HG02642 (cell line): ENCODE data around the gene FZR1.
A peak's percentile ranks its signal among the peaks of the same experiment; 100 is the strongest.
"Not testable (repeated sequence)": the region's sequence is repeated elsewhere in the genome, so short reads cannot be mapped to it uniquely, and the experiment has no call there.

Experiments used
- ATAC-seq: cut with Tn5 transposase; IDR thresholded peaks from one replicate; pipeline ENCODE4 v1.9.1; 2021; ENCODE audit warnings: mild to moderate bottlenecking; ENCODE audit not compliant: unreplicated experiment, poor library complexity

The FZR1 gene

DNA sequence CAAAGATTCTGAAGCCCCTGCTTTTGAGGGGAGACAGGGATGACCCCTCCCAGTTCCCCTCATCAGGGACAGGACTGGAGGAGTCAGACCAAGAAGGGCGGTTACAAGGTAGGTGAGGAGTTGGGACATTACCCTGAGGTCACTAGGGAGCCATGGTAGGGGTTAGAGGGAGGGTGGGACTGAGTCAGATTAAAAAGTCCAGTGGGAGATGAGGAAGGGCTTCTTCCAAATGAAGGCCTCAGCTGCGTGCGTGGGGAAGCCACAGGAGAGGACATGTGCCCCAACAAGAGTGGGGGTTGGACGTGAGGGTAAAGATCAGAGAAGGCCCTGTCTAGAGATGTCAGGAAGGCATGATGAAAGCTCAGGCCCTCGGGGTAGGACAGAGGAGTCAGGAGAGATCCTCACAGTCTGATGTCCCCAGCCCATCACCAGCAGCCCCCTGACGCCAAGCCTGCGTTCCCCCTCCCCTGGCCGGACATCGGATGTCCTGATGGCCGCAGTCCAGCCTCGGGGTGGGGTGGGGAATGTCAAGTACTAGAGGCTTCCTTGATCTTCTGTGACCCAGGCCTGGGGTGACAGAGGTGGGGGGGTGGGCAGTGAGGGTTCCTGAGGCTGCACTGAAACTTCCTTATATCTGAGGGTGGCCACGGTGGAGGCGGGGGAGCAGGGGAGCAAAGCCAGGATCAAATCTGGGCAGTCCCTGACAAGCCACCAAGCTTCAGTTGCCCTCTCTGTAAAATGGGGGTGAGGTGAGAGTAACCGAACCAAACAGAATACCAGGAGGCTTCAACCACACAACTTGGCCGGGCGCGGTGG is 57.8 kb downstream of the FZR1 start:
- ATAC-seq: no peak

DNA sequence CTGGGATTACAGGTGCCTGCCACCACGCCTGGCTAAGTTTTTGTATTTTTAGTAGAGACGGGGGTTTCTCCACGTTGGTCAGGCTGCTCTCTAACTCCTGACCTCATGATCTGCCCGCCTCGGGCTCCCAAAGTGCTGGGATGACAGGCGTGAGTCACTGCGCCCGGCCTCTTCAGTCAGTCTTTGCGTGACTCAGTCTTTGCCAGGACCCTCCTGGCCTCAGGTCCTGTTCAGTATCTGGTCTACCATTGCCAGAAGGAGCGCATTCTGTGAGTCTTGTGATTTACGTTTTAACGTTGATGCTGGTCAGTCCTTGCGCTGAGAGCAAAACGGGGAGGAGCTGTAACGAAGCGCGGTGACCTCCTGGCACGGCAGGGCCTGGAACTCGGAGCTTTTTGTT is 59.0 kb downstream of the FZR1 start:
- ATAC-seq: no peak

- not testable (repeated sequence) for ATAC-seq
Measured at GRCh38 chr19:3570042-3570441, 63.9 kb downstream of the FZR1 start.

DNA sequence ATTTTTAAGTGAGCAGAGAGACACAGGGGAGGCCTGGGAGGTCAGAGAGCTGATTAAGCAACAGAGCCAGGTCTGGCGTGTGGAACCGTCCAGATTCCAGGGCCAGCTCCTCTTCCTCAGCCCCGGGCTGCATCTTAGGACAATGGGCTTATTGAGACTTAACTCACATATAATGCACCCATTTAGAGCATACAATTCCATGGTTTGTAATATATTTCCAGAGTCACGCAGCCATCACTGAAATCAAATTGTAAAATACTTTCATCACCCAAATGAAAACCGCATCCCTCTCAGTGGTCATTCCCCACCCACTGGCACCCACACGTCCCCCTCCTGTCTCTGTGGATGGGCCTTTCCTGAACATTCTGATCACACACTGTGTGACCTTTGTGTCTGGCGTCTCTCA is 64.5 kb downstream of the FZR1 start:
- ATAC-seq: no peak

GRCh38 chr19:3572132-3572854 is 66.2 kb downstream of the FZR1 start:
- ATAC-seq: peak; percentile 92

DNA sequence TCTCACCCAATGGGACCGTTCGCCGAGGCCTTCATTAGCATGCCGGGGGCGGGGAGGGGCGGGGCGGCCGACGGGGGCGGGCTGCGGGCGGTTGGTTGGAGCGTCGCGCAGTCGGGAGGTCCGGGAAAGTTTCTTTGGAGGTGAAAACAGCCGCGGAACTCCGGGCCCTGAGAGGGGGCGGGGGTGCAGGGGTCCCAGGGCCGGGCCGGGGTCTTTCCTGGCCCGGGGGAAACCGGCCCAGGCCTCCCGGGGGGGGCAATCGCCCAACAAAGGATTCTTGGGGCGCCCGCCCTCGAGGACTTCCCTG is 66.7 kb downstream of the FZR1 start, which contains the start of gene HMG20B:
TSS of gene HMG20B (plus strand) at position 90 of the 307 bp plus-strand sequence. CDS start 366 bp downstream, outside the sequence.
- ATAC-seq: no peak

- ATAC-seq: peak; percentile 10
Measured at GRCh38 chr19:3573162-3573857, 67.2 kb downstream of the FZR1 start.

GRCh38 chr19:3573858-3574637 is 67.9 kb downstream of the FZR1 start:
- ATAC-seq: no peak

GRCh38 chr19:3575260-3575741 is 69.2 kb downstream of the FZR1 start:
- no peak for ATAC-seq

- no peak for ATAC-seq
Measured at GRCh38 chr19:3575949-3576673, 70.0 kb downstream of the FZR1 start.

DNA sequence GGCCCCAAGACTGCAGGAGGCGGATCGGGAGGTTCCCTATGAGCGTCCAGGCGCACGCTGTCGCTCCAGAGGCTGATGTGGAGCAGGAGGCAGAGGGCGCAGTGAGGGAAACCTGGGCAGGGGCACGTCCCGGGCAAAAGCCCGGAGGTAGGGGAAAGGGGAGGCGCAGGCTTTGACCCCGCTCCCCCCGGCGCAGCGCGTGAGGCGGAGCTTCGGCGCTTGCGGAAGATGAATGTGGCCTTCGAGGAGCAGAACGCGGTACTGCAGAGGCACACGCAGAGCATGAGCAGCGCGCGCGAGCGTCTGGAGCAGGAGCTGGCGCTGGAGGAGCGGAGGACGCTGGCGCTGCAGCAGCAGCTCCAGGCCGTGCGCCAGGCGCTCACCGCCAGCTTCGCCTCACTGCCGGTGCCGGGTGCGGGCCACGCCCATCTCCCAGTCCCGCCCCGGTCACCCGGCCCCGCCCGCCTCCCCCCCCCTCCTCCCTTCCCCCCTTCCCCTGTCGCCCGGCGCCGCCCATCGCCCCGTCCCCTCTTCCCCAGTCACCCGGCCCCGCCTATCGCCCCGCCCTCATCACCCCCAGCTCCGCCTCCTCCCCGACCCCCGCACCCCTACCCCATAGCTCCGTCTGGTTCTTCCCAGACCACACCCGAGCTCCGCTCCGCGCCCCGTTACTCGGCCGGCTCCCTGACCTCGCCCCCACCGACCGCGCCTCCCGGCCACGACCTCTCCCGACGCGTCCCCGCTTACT is 70.8 kb downstream of the FZR1 start:
- no peak for ATAC-seq

DNA sequence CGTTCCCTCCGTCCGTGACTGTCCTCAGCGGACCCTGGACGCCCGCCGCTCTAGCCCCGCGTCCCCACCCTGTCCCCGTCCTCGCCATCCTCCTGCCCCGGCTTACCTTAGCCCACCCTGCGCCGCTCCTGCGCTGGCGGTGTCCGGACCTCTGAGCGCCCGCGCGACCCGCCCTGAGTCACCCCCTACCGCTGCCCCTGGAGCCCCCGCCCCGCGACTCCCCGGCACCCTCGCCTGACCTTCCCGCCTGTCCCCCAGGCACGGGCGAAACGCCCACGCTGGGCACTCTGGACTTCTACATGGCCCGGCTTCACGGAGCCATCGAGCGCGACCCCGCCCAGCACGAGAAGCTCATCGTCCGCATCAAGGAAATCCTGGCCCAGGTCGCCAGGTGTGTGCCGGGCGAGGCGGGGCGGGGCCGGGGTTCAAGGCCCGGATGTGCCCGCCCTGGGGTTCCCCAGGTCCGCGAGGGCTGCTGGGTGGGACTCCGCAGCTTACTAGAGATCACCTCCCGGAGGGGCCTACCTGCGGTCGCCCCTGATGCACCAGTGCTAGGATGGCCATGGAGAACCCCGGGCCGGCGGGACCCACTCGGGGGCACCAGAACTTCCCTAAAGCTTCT is 71.7 kb downstream of the FZR1 start:
- ATAC-seq: no peak

GRCh38 chr19:3578390-3578789 is 72.3 kb downstream of the FZR1 start:
- no peak for ATAC-seq

GRCh38 chr19:3580156-3580934 is 74.2 kb downstream of the FZR1 start:
- ATAC-seq: no peak

GRCh38 chr19:3581792-3582191 is 75.7 kb downstream of the FZR1 start:
- ATAC-seq: not testable (repeated sequence)

GRCh38 chr19:3584036-3584802 is 78.1 kb downstream of the FZR1 start:
- not testable (repeated sequence) for ATAC-seq
